Nephron (organoid): ENCODE measurements around the gene SSH2.

Experiments
- H3K27ac Mint-ChIP-seq, 3 experiments: 2 replicates each; pipeline ENCODE4 v1.8.0; 2020; ENCODE audit warnings: mixed read lengths in 3 of 3, mild to moderate bottlenecking in 2 of 3, moderate library complexity in 1 of 3
- H3K27me3 Mint-ChIP-seq: 2 replicates; pipeline ENCODE4 v1.8.0; 2021; ENCODE audit warnings: low read depth, mild to moderate bottlenecking, moderate library complexity, mixed read lengths
- H3K36me3 Mint-ChIP-seq: 2 replicates; pipeline ENCODE4 v1.8.0; 2020; ENCODE audit warnings: low read depth, mixed read lengths
- H3K4me1 Mint-ChIP-seq: 2 replicates; pipeline ENCODE4 v1.8.0; 2020; ENCODE audit warnings: mixed read lengths
- H3K4me3 Mint-ChIP-seq, 3 experiments: 2 replicates each; pipeline ENCODE4 v1.8.0; 2020; ENCODE audit warnings: mild to moderate bottlenecking in 3 of 3, mixed read lengths in 3 of 3, moderate library complexity in 2 of 3
- H3K9me3 Mint-ChIP-seq: 2 replicates; pipeline ENCODE4 v1.8.0; 2020; ENCODE audit warnings: mixed read lengths
- TF ChIP-seq, protein P1 (sequence below), 3 experiments: fragments of 200-600 bp; sonication (generic); IDR thresholded peaks; one replicate each; pipeline ENCODE4 v1.5.0; 2021; ENCODE audit warnings: antibody characterized with exemption in 3 of 3; ENCODE audit not compliant: unreplicated experiment in 3 of 3

Gene SSH2

GRCh38 chr17:29608986-29609385 lies 321.0 kb downstream of the SSH2 start:
- H3K27ac Mint-ChIP-seq, result no peak overlapping the region
- TF ChIP-seq, protein P1, sequence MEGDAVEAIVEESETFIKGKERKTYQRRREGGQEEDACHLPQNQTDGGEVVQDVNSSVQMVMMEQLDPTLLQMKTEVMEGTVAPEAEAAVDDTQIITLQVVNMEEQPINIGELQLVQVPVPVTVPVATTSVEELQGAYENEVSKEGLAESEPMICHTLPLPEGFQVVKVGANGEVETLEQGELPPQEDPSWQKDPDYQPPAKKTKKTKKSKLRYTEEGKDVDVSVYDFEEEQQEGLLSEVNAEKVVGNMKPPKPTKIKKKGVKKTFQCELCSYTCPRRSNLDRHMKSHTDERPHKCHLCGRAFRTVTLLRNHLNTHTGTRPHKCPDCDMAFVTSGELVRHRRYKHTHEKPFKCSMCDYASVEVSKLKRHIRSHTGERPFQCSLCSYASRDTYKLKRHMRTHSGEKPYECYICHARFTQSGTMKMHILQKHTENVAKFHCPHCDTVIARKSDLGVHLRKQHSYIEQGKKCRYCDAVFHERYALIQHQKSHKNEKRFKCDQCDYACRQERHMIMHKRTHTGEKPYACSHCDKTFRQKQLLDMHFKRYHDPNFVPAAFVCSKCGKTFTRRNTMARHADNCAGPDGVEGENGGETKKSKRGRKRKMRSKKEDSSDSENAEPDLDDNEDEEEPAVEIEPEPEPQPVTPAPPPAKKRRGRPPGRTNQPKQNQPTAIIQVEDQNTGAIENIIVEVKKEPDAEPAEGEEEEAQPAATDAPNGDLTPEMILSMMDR (IDR thresholded peaks at IDR 0.05; ENCODE audit: unreplicated experiment in 3 of 3), result no peak
- H3K27me3 Mint-ChIP-seq, result no peaks in the 10 kb centered on the region
- H3K9me3 Mint-ChIP-seq, result no peaks in the 10 kb centered on the region
- peaks cover 8% of the 10 kb centered on the region for H3K36me3 Mint-ChIP-seq
- no peak overlapping the region for H3K4me3 Mint-ChIP-seq
- H3K4me1 Mint-ChIP-seq, result no peaks in the 10 kb centered on the region

- H3K27me3 Mint-ChIP-seq, result no peaks in the 10 kb centered on the region
- peaks cover 7% of the 10 kb centered on the region for H3K4me1 Mint-ChIP-seq
- TF ChIP-seq, protein P1 (IDR thresholded peaks at IDR 0.05; ENCODE audit: unreplicated experiment in 3 of 3), result no peak
- no peak overlapping the region for H3K27ac Mint-ChIP-seq
- no peaks in the 10 kb centered on the region for H3K9me3 Mint-ChIP-seq
- H3K4me3 Mint-ChIP-seq, result no peak overlapping the region
- H3K36me3 Mint-ChIP-seq, result peaks cover 5% of the 10 kb centered on the region
Observed at GRCh38 chr17:29607557-29608195, 322.4 kb downstream of the SSH2 start.

GRCh38 chr17:29603109-29603674 lies 326.8 kb downstream of the SSH2 start:
- peaks cover 28% of the 10 kb centered on the region for H3K4me1 Mint-ChIP-seq
- no peak overlapping the region for H3K4me3 Mint-ChIP-seq
- H3K36me3 Mint-ChIP-seq, result no peaks in the 10 kb centered on the region
- TF ChIP-seq, protein P1 (IDR thresholded peaks at IDR 0.05; ENCODE audit: unreplicated experiment in 3 of 3), result no peak
- no peaks in the 10 kb centered on the region for H3K9me3 Mint-ChIP-seq
- H3K27me3 Mint-ChIP-seq, result peaks cover 11% of the 10 kb centered on the region
- peak overlapping the region in 2 of 3 experiments; percentile 27 to 34 for H3K27ac Mint-ChIP-seq

- peaks cover 39% of the 10 kb centered on the region for H3K4me1 Mint-ChIP-seq
- no peaks in the 10 kb centered on the region for H3K9me3 Mint-ChIP-seq
- TF ChIP-seq, protein P1 (IDR thresholded peaks at IDR 0.05; ENCODE audit: unreplicated experiment in 3 of 3), result no peak
- peak overlapping the region; percentile 49 to 76 (median 61) for H3K4me3 Mint-ChIP-seq
- H3K27me3 Mint-ChIP-seq, result peaks cover 11% of the 10 kb centered on the region
- peak overlapping the region; percentile 69 to 78 (median 71) for H3K27ac Mint-ChIP-seq
- no peaks in the 10 kb centered on the region for H3K36me3 Mint-ChIP-seq
Observed at GRCh38 chr17:29597361-29598172, 332.5 kb downstream of the SSH2 start.

GRCh38 chr17:29596811-29597210 lies 333.2 kb downstream of the SSH2 start:
- Mint-ChIP-seq H3K36me3 (no peaks in the 10 kb centered on the region), H3K27ac (peak overlapping the region; percentile 69 to 78 (median 71)), H3K9me3 (no peaks in the 10 kb centered on the region), H3K4me1 (peaks cover 46% of the 10 kb centered on the region), H3K27me3 (peaks cover 11% of the 10 kb centered on the region), H3K4me3 (peak overlapping the region; percentile 49 to 76 (median 61))
- TF ChIP-seq, protein P1 (IDR thresholded peaks at IDR 0.05; ENCODE audit: unreplicated experiment in 3 of 3), result no peak
